HG03139 (cell line): Measurements from ENCODE around the gene KIRREL3.
A peak's percentile ranks its signal among the peaks of the same experiment; 100 is the strongest.
"Not testable (repeated sequence)": the region's sequence is repeated elsewhere in the genome, so short reads cannot be mapped to it uniquely, and the experiment has no call there.

Experiments
- ATAC-seq: cut with Tn5 transposase; IDR thresholded peaks from one replicate; pipeline ENCODE4 v1.9.1; 2021; ENCODE audit not compliant: unreplicated experiment

The KIRREL3 gene

DNA sequence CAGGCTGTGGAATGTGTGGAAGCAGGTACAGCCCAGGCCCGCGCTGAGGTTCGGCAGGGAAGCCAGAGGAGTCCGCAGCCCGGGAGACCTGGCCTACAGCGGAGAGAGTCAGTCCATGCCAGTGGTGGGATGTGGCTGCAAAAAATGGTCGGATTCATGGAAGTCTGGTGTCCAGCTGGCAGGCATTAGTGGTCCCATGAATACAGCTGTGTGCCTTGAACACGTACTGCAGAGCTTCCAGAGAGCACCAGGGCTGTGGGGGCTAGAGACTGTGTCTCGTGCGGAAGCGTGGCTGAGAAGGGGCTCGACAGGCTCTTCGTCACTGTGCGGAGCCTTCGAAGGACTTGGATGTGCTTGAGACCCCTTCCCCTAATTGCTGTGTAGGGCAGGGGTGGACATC is 604.3 kb downstream of the KIRREL3 start:
- ATAC-seq: not testable (repeated sequence)

GRCh38 chr11:126395784-126396183 is 604.8 kb downstream of the KIRREL3 start:
- not testable (repeated sequence) for ATAC-seq

DNA sequence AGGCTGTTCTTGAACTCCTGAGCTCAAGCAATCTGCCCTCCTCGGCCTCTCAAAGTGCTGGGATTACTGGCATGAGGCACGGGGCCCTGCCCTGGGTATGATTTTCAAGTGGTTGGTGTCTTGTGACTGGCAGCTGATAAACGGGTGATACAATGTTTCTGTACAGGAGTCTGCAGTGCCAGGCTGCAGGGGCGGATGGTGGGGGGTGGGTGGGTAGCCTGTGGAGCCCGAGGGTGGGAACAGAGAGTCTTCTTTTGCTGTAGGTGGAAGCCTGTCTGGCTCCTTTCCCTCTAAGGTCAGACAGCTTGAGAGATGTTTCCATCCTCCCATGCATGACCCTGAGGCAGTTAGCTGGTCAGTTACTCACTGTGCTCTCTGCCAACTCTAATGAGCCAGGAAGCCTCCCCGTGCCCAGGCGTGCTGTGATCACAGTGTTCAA is 605.9 kb downstream of the KIRREL3 start:
- ATAC-seq: not testable (repeated sequence)

GRCh38 chr11:126394036-126394435 is 606.5 kb downstream of the KIRREL3 start:
- ATAC-seq: no peak

GRCh38 chr11:126393143-126393542 is 607.4 kb downstream of the KIRREL3 start:
- ATAC-seq: no peak

GRCh38 chr11:126392633-126393013 is 607.9 kb downstream of the KIRREL3 start:
- no peak for ATAC-seq

GRCh38 chr11:126391970-126392632 is 608.5 kb downstream of the KIRREL3 start:
- peak; percentile 86 for ATAC-seq

DNA sequence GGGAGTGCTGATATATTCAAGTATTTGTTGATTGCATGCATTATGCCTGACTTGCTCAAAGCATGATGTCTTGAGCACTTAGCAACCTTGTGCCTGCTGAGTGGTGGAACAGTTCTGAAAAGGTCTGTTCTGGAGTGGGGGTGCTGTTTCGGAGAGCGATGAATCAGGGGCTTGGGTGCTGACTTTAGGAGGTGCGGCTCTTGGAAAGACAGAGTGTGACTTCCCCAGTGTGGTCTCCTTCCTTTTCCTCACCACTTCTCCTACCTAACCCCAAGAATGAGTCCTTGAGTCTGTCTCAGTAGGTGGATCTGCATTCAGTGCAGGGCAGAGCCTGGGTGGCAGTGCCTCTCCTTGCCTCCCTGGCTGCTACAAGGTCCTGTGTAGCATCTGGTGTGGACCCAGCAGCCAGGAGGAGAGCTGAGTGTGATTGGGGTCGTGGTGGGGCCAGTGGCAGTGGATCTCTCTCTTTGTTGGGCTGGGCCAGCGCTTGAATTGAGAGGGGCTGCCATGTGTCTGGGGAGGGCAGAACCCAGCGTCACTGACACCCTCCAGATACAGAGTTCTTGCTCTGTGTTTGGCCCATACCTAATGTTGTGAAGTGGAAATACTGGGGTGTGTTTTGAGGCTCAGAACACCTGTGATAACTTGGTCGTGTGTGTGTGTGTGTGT is 609.1 kb downstream of the KIRREL3 start:
- ATAC-seq: no peak

DNA sequence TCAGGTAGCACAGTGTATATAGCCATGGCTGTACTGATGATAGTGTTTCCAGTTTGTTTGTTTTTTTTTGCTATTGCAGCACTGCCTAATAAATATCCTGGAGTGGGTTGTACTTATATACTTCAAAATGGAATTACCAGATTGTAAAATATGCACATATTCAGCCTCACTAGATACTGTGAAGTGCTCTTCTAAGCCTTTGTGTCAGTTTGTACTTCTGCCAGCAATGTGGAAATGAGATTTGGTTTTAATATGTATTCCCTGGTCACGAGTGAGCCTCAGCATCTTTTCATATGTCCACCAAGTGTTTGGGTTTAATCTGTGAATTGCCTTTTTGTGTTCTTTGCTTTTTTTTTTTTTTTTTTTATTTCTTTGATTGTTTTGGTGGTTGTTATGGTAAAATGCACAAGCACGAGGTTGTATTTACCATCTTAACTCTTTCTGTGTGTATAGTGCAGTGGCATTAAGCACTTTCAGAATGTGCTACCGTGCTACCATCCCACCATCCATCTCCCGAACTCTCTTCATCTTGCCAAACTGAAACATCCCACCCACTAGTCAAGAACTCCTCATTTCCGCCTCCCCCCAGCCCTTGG is 610.2 kb downstream of the KIRREL3 start:
- no peak for ATAC-seq

DNA sequence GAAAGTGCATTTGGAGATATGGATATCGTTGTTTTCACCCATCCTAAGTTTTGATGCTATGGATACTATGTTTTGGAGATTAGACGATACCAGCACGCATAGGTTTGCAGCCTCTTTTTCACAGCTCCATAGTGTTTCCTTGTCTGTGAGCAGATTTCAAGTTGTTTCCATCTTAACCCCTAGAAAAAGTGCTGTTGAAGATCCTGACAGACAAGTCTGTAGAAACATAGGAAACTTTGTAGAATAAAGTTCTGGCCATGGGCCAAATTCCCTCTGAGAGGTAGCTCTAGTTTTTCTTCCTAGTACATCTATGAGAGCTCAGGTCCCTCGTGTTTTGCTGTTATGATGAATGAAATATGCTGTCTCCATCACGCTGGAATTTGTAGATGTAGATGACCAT is 612.7 kb downstream of the KIRREL3 start:
- ATAC-seq: no peak

DNA sequence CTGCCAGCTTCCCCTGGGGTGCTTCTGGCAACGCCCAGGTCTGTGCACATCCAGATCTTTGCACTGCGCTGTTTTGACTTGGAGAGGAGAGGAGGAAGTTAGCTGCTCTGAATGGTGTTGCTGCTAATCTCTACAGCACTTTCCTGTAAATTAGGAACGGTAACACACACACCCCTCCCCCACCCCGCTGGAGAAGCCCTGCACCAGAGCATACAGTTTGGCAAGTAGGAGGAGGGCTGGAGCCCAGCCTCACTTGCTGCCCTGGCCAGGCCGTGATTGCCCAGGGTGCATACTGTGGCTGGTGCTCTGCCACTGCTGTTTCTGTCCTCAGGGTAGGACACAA is 613.9 kb downstream of the KIRREL3 start:
- not testable (repeated sequence) for ATAC-seq

DNA sequence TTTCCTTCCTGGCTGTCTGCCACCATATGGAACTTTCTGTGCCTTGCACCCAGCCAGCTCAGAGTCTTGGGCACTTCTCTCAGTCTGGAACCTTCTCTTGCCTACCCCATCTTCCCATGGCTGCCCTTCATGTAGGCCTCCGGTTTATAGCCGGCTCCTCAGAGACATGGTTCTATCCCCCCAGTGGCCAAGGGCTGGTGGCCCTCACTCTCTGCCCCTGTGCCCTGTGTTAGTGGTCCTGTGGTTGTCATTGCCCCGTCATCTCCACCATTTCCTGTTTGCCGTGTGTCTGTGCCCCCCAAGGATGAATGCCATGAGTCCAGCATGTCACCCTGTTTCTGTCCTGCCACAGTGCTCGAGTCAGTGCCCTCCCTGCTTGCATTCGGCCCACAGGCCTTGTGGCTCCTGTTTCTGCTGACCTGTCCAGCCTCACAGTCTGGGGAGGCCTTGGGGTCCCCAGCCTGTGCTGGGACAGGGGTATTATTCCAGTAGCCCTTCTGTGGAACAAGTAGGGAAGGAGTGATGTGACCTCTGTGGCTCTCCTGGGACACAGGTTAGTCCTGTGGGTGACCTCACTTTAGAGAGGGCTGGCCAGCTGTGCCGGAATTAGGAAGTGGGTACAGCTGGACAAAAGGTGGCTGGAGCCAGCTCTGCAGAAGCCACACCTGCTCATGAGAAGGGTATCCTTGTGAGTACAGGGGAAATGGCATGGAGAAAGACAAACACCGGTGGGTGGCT is 614.4 kb downstream of the KIRREL3 start:
- no peak for ATAC-seq

DNA sequence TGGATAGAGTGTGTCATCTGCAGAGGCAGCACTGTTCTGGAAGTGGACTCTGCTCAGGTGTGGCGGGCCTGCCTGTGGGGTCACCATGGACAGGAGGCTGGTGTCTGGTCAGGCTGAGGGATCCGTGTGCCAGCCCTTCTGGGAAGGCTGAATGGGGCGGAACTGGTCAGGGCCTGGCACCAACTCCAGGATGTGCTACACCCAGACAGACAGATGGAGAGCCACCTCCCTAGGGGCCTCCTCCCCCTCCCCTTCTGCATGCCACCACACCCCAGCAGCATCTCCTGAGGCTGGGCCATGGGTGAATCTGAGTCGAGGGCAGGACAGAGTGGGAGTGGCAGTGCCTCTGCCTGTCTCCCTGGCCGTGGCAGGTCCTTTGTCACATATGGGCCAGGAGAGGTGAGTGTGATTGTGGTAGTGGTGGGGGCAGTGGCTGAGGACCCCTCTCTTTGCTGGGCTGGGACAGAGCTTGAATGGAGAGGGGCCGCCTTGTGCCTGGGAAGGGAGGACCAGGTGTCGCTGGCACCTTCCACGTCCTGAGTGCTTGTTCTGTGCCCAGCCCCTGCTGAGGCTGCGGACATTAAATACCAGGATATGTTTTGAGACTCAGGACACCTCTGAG is 616.0 kb downstream of the KIRREL3 start:
- ATAC-seq: no peak

GRCh38 chr11:126383339-126384335 is 616.9 kb downstream of the KIRREL3 start:
- ATAC-seq: no peak

GRCh38 chr11:126382641-126383040 is 617.9 kb downstream of the KIRREL3 start:
- not testable (repeated sequence) for ATAC-seq

- ATAC-seq: not testable (repeated sequence)
These were observed 618.6 kb downstream of the KIRREL3 start for GRCh38 chr11:126381960-126382359.

DNA sequence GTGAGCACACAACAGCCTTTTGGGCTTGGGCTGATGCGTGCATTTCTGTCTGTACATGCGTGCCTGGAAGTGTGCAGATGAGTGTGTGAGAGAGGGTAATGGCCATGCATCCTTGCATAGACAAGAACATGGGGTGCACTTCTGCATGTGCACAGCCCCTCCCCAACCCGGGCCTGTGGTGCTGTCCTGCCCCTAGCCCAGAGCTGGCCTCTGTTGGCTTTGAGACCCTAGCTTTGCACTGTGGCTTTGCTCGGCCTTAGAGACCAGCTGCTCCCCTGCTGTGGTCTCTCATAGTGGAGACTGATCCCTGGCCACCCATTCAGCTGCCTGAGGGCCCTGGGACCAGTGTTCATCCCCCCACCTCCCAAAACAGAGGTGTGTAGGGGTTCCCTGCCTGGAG is 619.7 kb downstream of the KIRREL3 start:
- no peak for ATAC-seq

GRCh38 chr11:126378763-126379162 is 621.8 kb downstream of the KIRREL3 start:
- ATAC-seq: no peak

- ATAC-seq: no peak
These were observed 624.8 kb downstream of the KIRREL3 start for GRCh38 chr11:126375726-126376125.
